Measurements from ENCODE around the gene PRR5L. TPM values are rescaled to one million over a fixed set of nuclear protein-coding genes. Genes with fewer than 3 reads are reported as not detected.

Gene PRR5L
- total and polyA plus RNA-seq, 9 of the 15 experiments (the other 6 are each of a cell fraction or from before 2014, with no cell fraction given) = 0.11 to 0.60 (median 0.36) TPM; not detected in 2

GRCh38 chr11:36270701-36271100, 25.4 kb upstream of the PRR5L start (continued):
- TF ChIP-seq, protein P1, sequence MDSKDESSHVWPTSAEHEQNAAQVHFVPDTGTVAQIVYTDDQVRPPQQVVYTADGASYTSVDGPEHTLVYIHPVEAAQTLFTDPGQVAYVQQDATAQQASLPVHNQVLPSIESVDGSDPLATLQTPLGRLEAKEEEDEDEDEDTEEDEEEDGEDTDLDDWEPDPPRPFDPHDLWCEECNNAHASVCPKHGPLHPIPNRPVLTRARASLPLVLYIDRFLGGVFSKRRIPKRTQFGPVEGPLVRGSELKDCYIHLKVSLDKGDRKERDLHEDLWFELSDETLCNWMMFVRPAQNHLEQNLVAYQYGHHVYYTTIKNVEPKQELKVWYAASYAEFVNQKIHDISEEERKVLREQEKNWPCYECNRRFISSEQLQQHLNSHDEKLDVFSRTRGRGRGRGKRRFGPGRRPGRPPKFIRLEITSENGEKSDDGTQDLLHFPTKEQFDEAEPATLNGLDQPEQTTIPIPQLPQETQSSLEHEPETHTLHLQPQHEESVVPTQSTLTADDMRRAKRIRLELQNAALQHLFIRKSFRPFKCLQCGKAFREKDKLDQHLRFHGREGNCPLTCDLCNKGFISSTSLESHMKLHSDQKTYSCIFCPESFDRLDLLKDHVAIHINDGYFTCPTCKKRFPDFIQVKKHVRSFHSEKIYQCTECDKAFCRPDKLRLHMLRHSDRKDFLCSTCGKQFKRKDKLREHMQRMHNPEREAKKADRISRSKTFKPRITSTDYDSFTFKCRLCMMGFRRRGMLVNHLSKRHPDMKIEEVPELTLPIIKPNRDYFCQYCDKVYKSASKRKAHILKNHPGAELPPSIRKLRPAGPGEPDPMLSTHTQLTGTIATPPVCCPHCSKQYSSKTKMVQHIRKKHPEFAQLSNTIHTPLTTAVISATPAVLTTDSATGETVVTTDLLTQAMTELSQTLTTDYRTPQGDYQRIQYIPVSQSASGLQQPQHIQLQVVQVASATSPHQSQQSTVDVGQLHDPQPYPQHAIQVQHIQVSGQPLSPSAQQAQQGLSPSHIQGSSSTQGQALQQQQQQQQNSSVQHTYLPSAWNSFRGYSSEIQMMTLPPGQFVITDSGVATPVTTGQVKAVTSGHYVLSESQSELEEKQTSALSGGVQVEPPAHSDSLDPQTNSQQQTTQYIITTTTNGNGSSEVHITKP (IDR thresholded peaks at IDR 0.05; ENCODE audit: partially characterized antibody) = no peak
- no peak for TF ChIP-seq DIDO1 (tag; IDR thresholded peaks at IDR 0.05; ENCODE audit: low read depth)
- TF ChIP-seq, protein P2, sequence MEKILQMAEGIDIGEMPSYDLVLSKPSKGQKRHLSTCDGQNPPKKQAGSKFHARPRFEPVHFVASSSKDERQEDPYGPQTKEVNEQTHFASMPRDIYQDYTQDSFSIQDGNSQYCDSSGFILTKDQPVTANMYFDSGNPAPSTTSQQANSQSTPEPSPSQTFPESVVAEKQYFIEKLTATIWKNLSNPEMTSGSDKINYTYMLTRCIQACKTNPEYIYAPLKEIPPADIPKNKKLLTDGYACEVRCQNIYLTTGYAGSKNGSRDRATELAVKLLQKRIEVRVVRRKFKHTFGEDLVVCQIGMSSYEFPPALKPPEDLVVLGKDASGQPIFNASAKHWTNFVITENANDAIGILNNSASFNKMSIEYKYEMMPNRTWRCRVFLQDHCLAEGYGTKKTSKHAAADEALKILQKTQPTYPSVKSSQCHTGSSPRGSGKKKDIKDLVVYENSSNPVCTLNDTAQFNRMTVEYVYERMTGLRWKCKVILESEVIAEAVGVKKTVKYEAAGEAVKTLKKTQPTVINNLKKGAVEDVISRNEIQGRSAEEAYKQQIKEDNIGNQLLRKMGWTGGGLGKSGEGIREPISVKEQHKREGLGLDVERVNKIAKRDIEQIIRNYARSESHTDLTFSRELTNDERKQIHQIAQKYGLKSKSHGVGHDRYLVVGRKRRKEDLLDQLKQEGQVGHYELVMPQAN (IDR thresholded peaks at IDR 0.05; ENCODE audit: borderline replicate concordance) = no peak
- TF ChIP-seq CEBPZ (IDR thresholded peaks at IDR 0.05; ENCODE audit: borderline replicate concordance, low read depth, low read length) = no peak
- no peak for TF ChIP-seq ELF2 (CRISPR knock-in tag; IDR thresholded peaks at IDR 0.05)
- TF ChIP-seq NR2F6 (CRISPR knock-in tag; IDR thresholded peaks at IDR 0.05) = no peak

Measured in K562 (cell line).